Vagina (tissue), 2 donors: Measurements from ENCODE around the gene DIMT1. TPM values are rescaled to one million over a fixed set of nuclear protein-coding genes. Genes with fewer than 3 reads are reported as not detected.

ENCODE experiments used
- DNase-seq, 2 donors: peaks; one replicate each; pipeline ENCODE4 v3.0.0-alpha.2; 2017; ENCODE audit errors: extremely low spot score in 2 of 2
- H3K27ac ChIP-seq: fragments of 200-600 bp; sonication (generic); one replicate; pipeline ENCODE4 v1.5.1; 2019
- H3K27me3 ChIP-seq: fragments of 200-600 bp; sonication (generic); one replicate; pipeline ENCODE4 v1.5.1; 2019
- H3K36me3 ChIP-seq, 2 donors: fragments of 200-600 bp; sonication (generic); one replicate each; pipeline ENCODE4 v1.5.1; 2017 to 2019
- H3K4me1 ChIP-seq: fragments of 200-600 bp; sonication (generic); one replicate; pipeline ENCODE4 v1.5.1; 2019
- H3K4me3 ChIP-seq, 2 donors: fragments of 200-600 bp; sonication (generic); 1 replicate in 1 of 2; 2 replicates in 1 of 2; pipeline ENCODE4 v1.5.1; 2016 to 2019
- H3K9me3 ChIP-seq: fragments of 200-600 bp; sonication (generic); one replicate; pipeline ENCODE4 v1.5.1; 2019
- POLR2A ChIP-seq, 2 donors: fragments of 450-650 bp; IDR thresholded peaks; one replicate each; pipeline ENCODE4 v1.6.1; 2017; ENCODE audit warnings: antibody characterized with exemption in 2 of 2, mild to moderate bottlenecking in 2 of 2, moderate library complexity in 2 of 2
- POLR2AphosphoS5 ChIP-seq, 2 donors: sonication (generic); formaldehyde crosslinking; IDR thresholded peaks; one replicate each; pipeline ENCODE4 v1.9.0; 2017; ENCODE audit warnings: antibody characterized with exemption in 2 of 2, mild to moderate bottlenecking in 2 of 2, low read depth in 1 of 2; ENCODE audit not compliant: insufficient read depth in 1 of 2
- intact Hi-C: fragments of 100-400 bp; cut with DNase I; formaldehyde crosslinking; loops from one replicate; pipeline ENCODE4 v1.15.1; 2023
- total RNA-seq: library from RNA; depleted of rRNA; stranded (reverse); fragments of >200 nt; gene quantifications from one replicate; pipeline ENCODE4 v1.2.3, GENCODE V29; 2016
- TF ChIP-seq, protein P1 (sequence below), 3 experiments: fragments of 450-650 bp in 2 of 3; fragments of 200-600 bp in 1 of 3; sonication (generic) in 1 of 3; IDR thresholded peaks; one replicate each; pipeline ENCODE4 v1.5.1; 2017 to 2019; ENCODE audit warnings: antibody characterized with exemption in 3 of 3, mild to moderate bottlenecking in 2 of 3, moderate library complexity in 2 of 3

The DIMT1 gene
- total RNA-seq, 1 donor from 2014 or later = 25.5 TPM

DNA sequence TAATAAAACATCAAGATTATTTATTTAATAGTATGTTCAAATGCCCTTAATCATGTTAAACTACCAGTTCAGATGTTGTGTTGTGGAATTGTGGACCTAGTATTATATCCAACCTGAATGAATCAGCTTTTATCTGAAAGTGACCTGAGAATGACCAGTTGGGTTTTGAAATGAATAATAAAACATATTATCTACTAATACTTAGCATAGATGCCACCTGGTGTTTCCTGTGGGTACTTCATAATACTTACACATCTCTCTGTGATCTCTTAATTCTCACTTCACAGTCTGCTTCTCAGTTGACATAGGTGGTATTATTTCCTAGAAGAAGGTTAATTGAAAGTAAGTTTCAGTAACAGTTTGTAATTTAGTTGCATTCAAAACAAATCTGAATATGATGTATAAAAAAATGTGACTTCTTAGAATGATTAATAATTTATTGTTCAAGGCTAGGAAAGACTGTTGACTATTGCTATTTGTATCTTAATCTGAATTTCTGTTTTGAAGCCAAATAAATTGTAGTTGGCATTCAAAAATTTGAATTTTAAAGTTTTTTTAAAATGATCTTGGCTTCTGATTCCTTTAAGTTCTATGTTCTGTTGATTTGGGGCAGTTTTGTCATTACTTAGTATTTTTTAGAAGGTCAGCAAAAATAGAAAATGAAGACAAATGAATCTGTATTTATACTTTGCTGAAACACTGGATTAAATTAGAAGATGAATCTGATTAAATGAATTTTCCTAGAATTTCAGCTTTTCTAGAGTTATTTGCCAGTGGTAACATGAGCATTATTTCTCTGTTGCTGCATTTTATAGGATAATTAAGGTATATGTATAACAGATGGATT is 49.5 kb downstream of the DIMT1 start:
- DNase-seq = no peak
- no peak overlapping the region for H3K27ac ChIP-seq
- peaks cover 0 to 29% of the 10 kb centered on the region in 2 donors for H3K36me3 ChIP-seq
- no peak for TF ChIP-seq POLR2A (IDR thresholded peaks at IDR 0.05)
- TF ChIP-seq, protein P1, sequence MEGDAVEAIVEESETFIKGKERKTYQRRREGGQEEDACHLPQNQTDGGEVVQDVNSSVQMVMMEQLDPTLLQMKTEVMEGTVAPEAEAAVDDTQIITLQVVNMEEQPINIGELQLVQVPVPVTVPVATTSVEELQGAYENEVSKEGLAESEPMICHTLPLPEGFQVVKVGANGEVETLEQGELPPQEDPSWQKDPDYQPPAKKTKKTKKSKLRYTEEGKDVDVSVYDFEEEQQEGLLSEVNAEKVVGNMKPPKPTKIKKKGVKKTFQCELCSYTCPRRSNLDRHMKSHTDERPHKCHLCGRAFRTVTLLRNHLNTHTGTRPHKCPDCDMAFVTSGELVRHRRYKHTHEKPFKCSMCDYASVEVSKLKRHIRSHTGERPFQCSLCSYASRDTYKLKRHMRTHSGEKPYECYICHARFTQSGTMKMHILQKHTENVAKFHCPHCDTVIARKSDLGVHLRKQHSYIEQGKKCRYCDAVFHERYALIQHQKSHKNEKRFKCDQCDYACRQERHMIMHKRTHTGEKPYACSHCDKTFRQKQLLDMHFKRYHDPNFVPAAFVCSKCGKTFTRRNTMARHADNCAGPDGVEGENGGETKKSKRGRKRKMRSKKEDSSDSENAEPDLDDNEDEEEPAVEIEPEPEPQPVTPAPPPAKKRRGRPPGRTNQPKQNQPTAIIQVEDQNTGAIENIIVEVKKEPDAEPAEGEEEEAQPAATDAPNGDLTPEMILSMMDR (IDR thresholded peaks at IDR 0.05) = peak; percentile 59 to 67 (median 65)
- no peaks in the 10 kb centered on the region for H3K4me1 ChIP-seq
- no peaks in the 10 kb centered on the region for H3K27me3 ChIP-seq
- intact Hi-C loops = no loop called here
- H3K4me3 ChIP-seq = no peak overlapping the region
- no peaks in the 10 kb centered on the region for H3K9me3 ChIP-seq

DNA sequence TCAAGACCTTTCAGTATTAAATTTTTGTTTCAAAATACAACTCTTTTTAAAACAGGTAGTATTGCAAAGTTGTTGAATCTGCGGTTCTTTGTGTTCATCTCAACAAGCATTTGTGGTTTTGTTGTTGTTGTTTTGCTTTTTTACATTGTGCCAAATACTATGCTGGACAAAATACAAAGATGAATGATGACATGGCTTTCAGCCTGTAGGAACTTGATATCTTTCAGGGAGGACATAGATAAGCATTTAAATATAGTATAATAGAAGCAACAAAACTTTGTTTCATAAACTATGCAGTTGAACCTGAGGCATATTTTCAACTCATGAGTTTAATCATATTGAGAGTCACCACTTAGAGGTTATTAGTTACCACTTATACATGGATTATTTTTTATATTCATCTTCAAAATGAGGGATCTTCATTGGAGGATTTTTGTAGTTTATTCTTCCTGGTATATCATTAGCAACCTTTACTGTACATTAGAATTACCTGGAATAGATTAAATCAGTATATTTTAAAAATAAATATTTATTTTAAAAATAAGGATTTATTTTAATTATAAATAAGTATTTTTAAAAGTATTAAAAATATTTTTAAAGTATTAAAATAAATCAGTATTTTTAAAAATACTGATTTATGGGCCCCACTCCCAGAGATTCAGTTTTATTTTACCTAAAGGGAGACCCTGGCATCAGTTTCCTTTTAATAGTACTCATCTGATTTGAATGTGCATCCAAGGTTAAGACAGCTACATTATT is 54.8 kb downstream of the DIMT1 start:
- no peaks in the 10 kb centered on the region for H3K27me3 ChIP-seq
- no peaks in the 10 kb centered on the region for H3K9me3 ChIP-seq
- no peak for DNase-seq
- peaks cover 0 to 14% of the 10 kb centered on the region in 2 donors for H3K36me3 ChIP-seq
- TF ChIP-seq POLR2A (IDR thresholded peaks at IDR 0.05) (no peak), POLR2AphosphoS5 (IDR thresholded peaks at IDR 0.05; ENCODE audit: insufficient read depth in 1 of 2, low read depth in 1 of 2) (no peak)
- TF ChIP-seq, protein P1 (IDR thresholded peaks at IDR 0.05) = no peak
- H3K4me3 ChIP-seq = no peak overlapping the region
- H3K27ac ChIP-seq = no peak overlapping the region
- H3K4me1 ChIP-seq = no peaks in the 10 kb centered on the region
- intact Hi-C loops = no loop called here

DNA sequence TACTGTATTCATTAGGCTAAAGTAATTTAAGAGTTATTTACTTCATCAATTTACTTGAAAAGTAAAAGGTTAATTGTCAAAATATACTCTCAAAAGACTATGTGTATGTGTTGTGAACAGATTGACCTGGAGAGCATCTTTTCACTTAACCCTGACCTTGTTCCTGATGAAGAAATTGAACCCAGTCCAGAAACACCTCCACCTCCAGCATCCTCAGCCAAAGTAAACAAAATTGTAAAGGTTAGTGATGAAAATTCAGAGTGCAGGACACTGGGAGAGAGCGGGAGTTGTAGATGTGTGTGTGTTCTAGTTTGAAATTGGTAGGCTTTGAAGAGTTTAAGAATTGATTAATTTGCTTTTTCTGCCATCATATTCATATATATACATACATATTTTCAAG is 55.8 kb downstream of the DIMT1 start:
- no peaks in the 10 kb centered on the region for H3K4me1 ChIP-seq
- H3K27me3 ChIP-seq = no peaks in the 10 kb centered on the region
- DNase-seq = no peak
- no peak for TF ChIP-seq POLR2A (IDR thresholded peaks at IDR 0.05)
- TF ChIP-seq, protein P1 (IDR thresholded peaks at IDR 0.05) = no peak
- no peak for TF ChIP-seq POLR2AphosphoS5 (IDR thresholded peaks at IDR 0.05; ENCODE audit: insufficient read depth in 1 of 2, low read depth in 1 of 2)
- intact Hi-C loops = no loop called here
- H3K27ac ChIP-seq = no peak overlapping the region
- H3K4me3 ChIP-seq = no peak overlapping the region
- no peaks in the 10 kb centered on the region for H3K9me3 ChIP-seq
- peaks cover 0 to 14% of the 10 kb centered on the region in 2 donors for H3K36me3 ChIP-seq

DNA sequence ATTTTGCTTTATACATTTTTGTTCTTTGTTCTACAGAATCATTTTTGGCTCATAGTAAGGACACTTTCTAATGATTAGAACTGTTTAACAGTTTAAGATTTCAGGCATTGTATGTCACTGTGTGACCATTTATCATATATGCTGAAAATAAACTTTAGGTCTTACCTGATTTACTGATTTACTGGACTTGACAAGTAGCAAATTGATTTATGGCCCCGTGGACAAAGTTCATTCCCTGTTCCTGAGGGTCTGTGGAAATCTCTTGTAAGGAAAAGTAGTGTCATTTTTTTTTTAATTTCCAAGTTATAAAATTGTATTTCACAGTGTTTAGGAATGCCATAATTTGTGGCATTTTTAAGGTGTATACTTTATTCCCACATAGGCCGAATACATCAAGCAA is 57.0 kb downstream of the DIMT1 start:
- DNase-seq = no peak
- peaks cover 0 to 7% of the 10 kb centered on the region in 2 donors for H3K36me3 ChIP-seq
- no peak overlapping the region for H3K27ac ChIP-seq
- no peaks in the 10 kb centered on the region for H3K4me1 ChIP-seq
- no peaks in the 10 kb centered on the region for H3K27me3 ChIP-seq
- no peaks in the 10 kb centered on the region for H3K9me3 ChIP-seq
- no peak overlapping the region for H3K4me3 ChIP-seq
- no peak for TF ChIP-seq POLR2A (IDR thresholded peaks at IDR 0.05)
- no peak for TF ChIP-seq POLR2AphosphoS5 (IDR thresholded peaks at IDR 0.05; ENCODE audit: insufficient read depth in 1 of 2, low read depth in 1 of 2)
- intact Hi-C loops = no loop called here

DNA sequence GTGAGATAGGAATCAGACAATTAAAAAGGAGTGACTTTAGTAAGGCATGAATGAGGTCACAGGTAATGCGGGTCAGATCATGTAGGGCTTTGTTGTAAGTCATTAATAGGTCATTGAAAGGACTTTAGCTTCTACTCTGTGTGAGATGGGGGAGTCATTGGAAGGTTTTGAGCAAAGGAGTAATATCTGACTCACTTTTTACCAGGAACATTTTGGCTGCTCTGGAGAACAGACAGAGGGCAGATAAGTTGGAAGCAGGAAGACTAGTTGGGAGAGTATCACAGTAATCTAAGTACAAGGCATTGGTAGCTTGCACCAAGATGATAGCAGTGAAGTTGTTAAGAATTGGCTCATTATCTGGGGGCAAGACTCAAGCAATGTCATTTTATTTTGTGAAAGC is 60.3 kb downstream of the DIMT1 start:
- no peak for DNase-seq
- H3K36me3 ChIP-seq = no peaks in the 10 kb centered on the region
- H3K4me3 ChIP-seq = no peak overlapping the region
- TF ChIP-seq, protein P1 (IDR thresholded peaks at IDR 0.05) = no peak
- TF ChIP-seq POLR2AphosphoS5 (IDR thresholded peaks at IDR 0.05; ENCODE audit: insufficient read depth in 1 of 2, low read depth in 1 of 2) (no peak), POLR2A (IDR thresholded peaks at IDR 0.05) (no peak)
- no peaks in the 10 kb centered on the region for H3K9me3 ChIP-seq
- H3K4me1 ChIP-seq = no peaks in the 10 kb centered on the region
- intact Hi-C loops = no loop called here
- H3K27ac ChIP-seq = no peak overlapping the region
- no peaks in the 10 kb centered on the region for H3K27me3 ChIP-seq
